OCI-LY7 (cell line): ENCODE results near the gene SCN2A. TPM values are rescaled to one million over a fixed set of nuclear protein-coding genes. Genes with fewer than 3 reads are reported as not detected.

Experiments used
- BruUV-seq: library from RNA; stranded (reverse); fragments of 400-500 nt; replicated peaks from 2 replicates; lab custom pipeline; 2021; lab: Mats Ljungman, UMichigan
- CTCF ChIA-PET: fragments of 300-600 bp; sonication (Branson Sonifier 250); formaldehyde crosslinking; loops from one replicate; lab custom pipeline; 2022; ENCODE audit warnings: antibody characterized with exemption; ENCODE audit not compliant: unreplicated experiment; lab: Charles Lee
- POLR2A ChIA-PET: fragments of 300-600 bp; sonication (Branson Sonifier 250); formaldehyde crosslinking; loops from one replicate; lab custom pipeline; 2022; ENCODE audit warnings: antibody characterized with exemption; lab: Charles Lee
- DNase-seq: peaks from one replicate; pipeline ENCODE4 v3.0.0-alpha.2; 2015; ENCODE audit warnings: low spot score
- H2AFZ ChIP-seq: fragments of 200-600 bp; sonication (generic), shearing (Covaris generic); 2 replicates; pipeline ENCODE4 v1.6.1; 2014; ENCODE audit warnings: mild to moderate bottlenecking, antibody characterized with exemption, low read length, moderate library complexity
- H3K27ac ChIP-seq: fragments of 200-600 bp; sonication (generic); 2 replicates; pipeline ENCODE4 v1.5.1; 2014; ENCODE audit warnings: mixed run types, low read depth, mild to moderate bottlenecking, moderate library complexity, low read length, inconsistent platforms; ENCODE audit not compliant: poor library complexity, severe bottlenecking
- H3K36me3 ChIP-seq: fragments of 200-600 bp; sonication (generic); 2 replicates; pipeline ENCODE4 v1.6.1; 2014; ENCODE audit warnings: mild to moderate bottlenecking, antibody characterized with exemption, low read length, moderate library complexity, mixed read lengths; ENCODE audit not compliant: insufficient read depth
- H3K4me1 ChIP-seq: fragments of 200-600 bp; sonication (generic); 2 replicates; pipeline ENCODE4 v1.5.1; 2014; ENCODE audit warnings: mild to moderate bottlenecking, low read length; ENCODE audit not compliant: insufficient read depth, poor library complexity, severe bottlenecking
- H3K4me2 ChIP-seq: fragments of 200-600 bp; sonication (generic); 2 replicates; pipeline ENCODE4 v1.6.1; 2014; ENCODE audit warnings: mild to moderate bottlenecking, low read length
- H3K4me3 ChIP-seq: fragments of 200-600 bp; sonication (generic); 2 replicates; pipeline ENCODE4 v1.5.1; 2014; ENCODE audit warnings: mild to moderate bottlenecking, low read depth, low read length; ENCODE audit not compliant: poor library complexity, severe bottlenecking
- H3K79me2 ChIP-seq: fragments of 200-600 bp; sonication (generic); 2 replicates; pipeline ENCODE4 v1.6.1; 2016; ENCODE audit warnings: low read depth, mild to moderate bottlenecking, low read length, moderate library complexity, mixed read lengths; ENCODE audit not compliant: insufficient read depth
- H3K9me2 ChIP-seq: fragments of 200-600 bp; sonication (generic); 2 replicates; pipeline ENCODE4 v1.6.1; 2016; ENCODE audit warnings: mild to moderate bottlenecking, low read length, mixed read lengths; ENCODE audit not compliant: insufficient read depth
- H3K9me3 ChIP-seq: fragments of 200-600 bp; sonication (generic); 2 replicates; pipeline ENCODE4 v1.6.1; 2014; ENCODE audit warnings: mild to moderate bottlenecking, mixed run types, low read length, mixed read lengths
- H4K20me1 ChIP-seq: fragments of 200-600 bp; sonication (generic); 2 replicates; pipeline ENCODE4 v1.6.1; 2014; ENCODE audit warnings: mild to moderate bottlenecking, antibody characterized with exemption, low read length, moderate library complexity, mixed read lengths; ENCODE audit not compliant: insufficient read depth
- CTCF ChIP-seq: fragments of 200-600 bp; sonication (generic); conservative IDR thresholded peaks from 2 replicates; pipeline ENCODE4 v1.5.1; 2014; ENCODE audit warnings: mild to moderate bottlenecking, antibody characterized with exemption, low read length, moderate library complexity, mixed read lengths
- EZH2phosphoT487 ChIP-seq: fragments of 200-600 bp; sonication (generic); IDR thresholded peaks from 2 replicates; pipeline ENCODE4 v1.6.1; 2018; ENCODE audit warnings: low read depth, borderline replicate concordance, mild to moderate bottlenecking, mixed run types, antibody characterized with exemption, low read length, moderate library complexity, mixed read lengths
- intact Hi-C: fragments of 100-400 bp; cut with micrococcal nuclease; formaldehyde crosslinking; loops from one replicate; pipeline ENCODE4 v1.10.0; 2022; ENCODE audit not compliant: unreplicated experiment
- total RNA-seq, 2 experiments: library from RNA; depleted of rRNA in 1 of 2; stranded (reverse); fragments of >200 nt in 1 of 2; shearing (Covaris generic) in 1 of 2; gene quantifications; 2 replicates each; pipeline ENCODE4 v1.2.3, GENCODE V29; 2014 to 2022

Gene SCN2A
- total RNA-seq, 2 experiments from 2014 or later = not detected

- intact Hi-C loops = no loop called here
- no peak overlapping the region for H2AFZ ChIP-seq
- TF ChIP-seq EZH2phosphoT487 (no peak), CTCF (no peak)
- ChIA-PET CTCF (no interaction called here), POLR2A (interaction anchor here (0.7 kb wide), 1 partner anchor 873 kb away, joined by 4 read pairs; no protein-coding TSS in a partner anchor)
- no peak overlapping the region for H3K4me3 ChIP-seq
- no peaks in the 10 kb centered on the region for H3K36me3 ChIP-seq
- H3K9me3 ChIP-seq = no peaks in the 10 kb centered on the region
- no peak overlapping the region for H3K4me2 ChIP-seq
- H3K9me2 ChIP-seq = no peaks in the 10 kb centered on the region
- no peak for DNase-seq
- H4K20me1 ChIP-seq = no peaks in the 10 kb centered on the region
- H3K79me2 ChIP-seq = no peaks in the 10 kb centered on the region
- no peak overlapping the region for H3K27ac ChIP-seq
- H3K4me1 ChIP-seq = no peaks in the 10 kb centered on the region
- BruUV-seq = no TSS peak
These were observed 48.0 kb downstream of the SCN2A start for GRCh38 chr2:165287094-165287778.

DNA sequence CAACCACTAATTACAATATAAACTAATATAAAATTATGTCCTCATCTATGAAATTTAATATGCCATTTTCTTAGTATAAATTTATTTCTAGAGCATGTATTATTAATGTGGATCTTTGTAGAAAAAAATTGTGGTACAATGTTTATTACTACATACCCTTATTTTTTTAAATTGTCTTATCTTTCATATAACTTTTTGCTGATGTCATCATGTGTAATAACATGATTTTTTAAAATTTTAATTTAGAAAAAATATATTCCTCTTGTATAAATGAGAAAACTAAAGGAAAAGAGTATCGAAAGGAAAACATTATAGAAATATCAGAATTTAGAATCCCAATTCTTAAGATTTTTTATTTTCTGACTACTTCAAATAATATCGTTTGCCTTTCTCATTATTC, 49.9 kb downstream of the SCN2A start:
- intact Hi-C loops = no loop called here
- ChIA-PET POLR2A (no interaction called here), CTCF (no interaction called here)
- Histone ChIP-seq H3K4me1 (peaks cover 4% of the 10 kb centered on the region), H2AFZ (no peak overlapping the region), H3K27ac (no peak overlapping the region), H3K4me3 (no peak overlapping the region), H4K20me1 (no peaks in the 10 kb centered on the region), H3K4me2 (no peak overlapping the region), H3K9me3 (no peaks in the 10 kb centered on the region), H3K9me2 (no peaks in the 10 kb centered on the region), H3K36me3 (no peaks in the 10 kb centered on the region), H3K79me2 (no peaks in the 10 kb centered on the region)
- BruUV-seq = no TSS peak
- no peak for DNase-seq
- no peak for TF ChIP-seq CTCF
